ENCODE results near the gene SELENOV.

The SELENOV gene

GRCh38 chr19:39525205-39525604 lies 10.3 kb downstream of the SELENOV start:
- no peak for DNase-seq

GRCh38 chr19:39531834-39532232 lies 16.9 kb downstream of the SELENOV start:
- no peak for DNase-seq

GRCh38 chr19:39532233-39533002 lies 17.5 kb downstream of the SELENOV start, which contains the start of gene EID2B:
Gene EID2B (minus strand): TSS chr19:39532852. CDS start chr19:39532802, 50 bp downstream.
- peak; percentile 86 for DNase-seq

- no peak for DNase-seq
Measured at GRCh38 chr19:39533003-39533512, 18.1 kb downstream of the SELENOV start.

GRCh38 chr19:39533791-39534190 lies 18.9 kb downstream of the SELENOV start:
- DNase-seq = no peak

GRCh38 chr19:39539165-39539517 lies 24.2 kb downstream of the SELENOV start:
- DNase-seq = no peak

GRCh38 chr19:39539518-39540332 lies 24.8 kb downstream of the SELENOV start, which contains the start of gene EID2:
Gene EID2 (minus strand): TSS chr19:39540161. CDS start chr19:39540079, 82 bp downstream.
- DNase-seq = peak; percentile 88

- DNase-seq = no peak
Measured at GRCh38 chr19:39540333-39540673, 25.4 kb downstream of the SELENOV start.

GRCh38 chr19:39542206-39542605 lies 27.3 kb downstream of the SELENOV start:
- DNase-seq = no peak

GRCh38 chr19:39543477-39543857 lies 28.5 kb downstream of the SELENOV start:
- DNase-seq = no peak

- DNase-seq = no peak
Measured at GRCh38 chr19:39544226-39544903, 29.4 kb downstream of the SELENOV start.

- DNase-seq = no peak
Measured at GRCh38 chr19:39544911-39545310, 30.0 kb downstream of the SELENOV start.

GRCh38 chr19:39546599-39546998 lies 31.7 kb downstream of the SELENOV start:
- no peak for DNase-seq

GRCh38 chr19:39550197-39550596 lies 35.3 kb downstream of the SELENOV start:
- no peak for DNase-seq

- DNase-seq = no peak
Measured at GRCh38 chr19:39553082-39553652, 38.2 kb downstream of the SELENOV start.

GRCh38 chr19:39554701-39555311 lies 39.9 kb downstream of the SELENOV start:
- no peak for DNase-seq

GRCh38 chr19:39555883-39556282 lies 40.9 kb downstream of the SELENOV start:
- no peak for DNase-seq

GRCh38 chr19:39557811-39558623 lies 43.1 kb downstream of the SELENOV start:
- no peak for DNase-seq

- DNase-seq = no peak
Measured at GRCh38 chr19:39558624-39559117, 43.7 kb downstream of the SELENOV start.

GRCh38 chr19:39563408-39563807 lies 48.5 kb downstream of the SELENOV start:
- no peak for DNase-seq

GRCh38 chr19:39566064-39566463 lies 51.1 kb downstream of the SELENOV start:
- no peak for DNase-seq
